ENCODE data around the gene IL6.

DNA sequence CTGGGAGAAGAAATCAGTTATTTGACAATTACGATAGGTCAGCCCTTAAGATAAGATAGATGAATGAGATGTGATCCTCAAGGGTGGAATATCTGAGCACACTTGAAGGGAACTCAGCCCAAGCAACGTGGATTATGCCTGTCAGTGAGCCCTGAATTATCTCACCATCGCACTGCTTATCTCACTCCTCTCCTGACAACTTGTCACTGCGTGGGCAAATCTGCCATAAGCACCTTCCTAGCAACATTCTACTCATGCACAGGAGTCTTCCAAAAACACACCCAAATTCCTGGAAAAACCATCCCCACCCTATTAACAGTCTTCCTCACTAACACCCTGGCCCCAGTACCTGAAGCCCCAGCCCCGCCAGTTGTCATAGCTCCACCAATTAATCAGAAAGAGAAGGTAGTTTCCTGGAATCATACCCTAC, 46.5 kb upstream of the IL6 start:
- TF ChIP-seq POLR2A (IDR thresholded peaks at IDR 0.05) (no peak), POLR2AphosphoS5 (IDR thresholded peaks at IDR 0.05) (no peak)
- TF ChIP-seq, protein P1, sequence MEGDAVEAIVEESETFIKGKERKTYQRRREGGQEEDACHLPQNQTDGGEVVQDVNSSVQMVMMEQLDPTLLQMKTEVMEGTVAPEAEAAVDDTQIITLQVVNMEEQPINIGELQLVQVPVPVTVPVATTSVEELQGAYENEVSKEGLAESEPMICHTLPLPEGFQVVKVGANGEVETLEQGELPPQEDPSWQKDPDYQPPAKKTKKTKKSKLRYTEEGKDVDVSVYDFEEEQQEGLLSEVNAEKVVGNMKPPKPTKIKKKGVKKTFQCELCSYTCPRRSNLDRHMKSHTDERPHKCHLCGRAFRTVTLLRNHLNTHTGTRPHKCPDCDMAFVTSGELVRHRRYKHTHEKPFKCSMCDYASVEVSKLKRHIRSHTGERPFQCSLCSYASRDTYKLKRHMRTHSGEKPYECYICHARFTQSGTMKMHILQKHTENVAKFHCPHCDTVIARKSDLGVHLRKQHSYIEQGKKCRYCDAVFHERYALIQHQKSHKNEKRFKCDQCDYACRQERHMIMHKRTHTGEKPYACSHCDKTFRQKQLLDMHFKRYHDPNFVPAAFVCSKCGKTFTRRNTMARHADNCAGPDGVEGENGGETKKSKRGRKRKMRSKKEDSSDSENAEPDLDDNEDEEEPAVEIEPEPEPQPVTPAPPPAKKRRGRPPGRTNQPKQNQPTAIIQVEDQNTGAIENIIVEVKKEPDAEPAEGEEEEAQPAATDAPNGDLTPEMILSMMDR (IDR thresholded peaks at IDR 0.05 in 8 of 11, conservative IDR thresholded peaks at IDR 0.05 in 3 of 11): no peak

All from spleen (tissue), 7 donors.